NCI-H510A (cell line): ENCODE data around the gene GRXCR1.

Source experiments
- DNase-seq: peaks from one replicate; lab custom pipeline; 2025; lab: John Stamatoyannopoulos, UW

The GRXCR1 gene

DNA sequence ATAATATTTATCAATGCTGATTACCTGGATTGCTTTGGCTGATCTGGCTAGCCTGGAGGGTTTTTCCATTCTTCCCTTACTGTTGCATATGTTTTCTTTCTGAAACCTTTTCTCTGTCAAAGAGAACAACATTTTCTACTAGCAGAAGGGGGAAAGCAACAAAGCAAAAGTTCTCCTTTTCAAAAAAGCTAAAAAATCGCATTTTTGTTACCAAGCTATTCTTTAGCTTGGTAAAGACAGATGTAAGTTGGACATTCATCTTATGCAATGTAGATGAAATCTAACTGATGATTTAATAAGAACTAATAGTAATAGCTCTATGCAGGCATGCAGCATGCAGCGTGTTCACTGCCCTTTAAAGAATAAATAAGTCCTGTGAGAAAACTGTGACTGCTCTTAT lies at the start of gene GRXCR1:
Gene GRXCR1, plus strand, starts transcription at position 301 of the 400 bp plus-strand sequence. CDS start 554 bp downstream, outside the sequence.
- no peak for DNase-seq

DNA sequence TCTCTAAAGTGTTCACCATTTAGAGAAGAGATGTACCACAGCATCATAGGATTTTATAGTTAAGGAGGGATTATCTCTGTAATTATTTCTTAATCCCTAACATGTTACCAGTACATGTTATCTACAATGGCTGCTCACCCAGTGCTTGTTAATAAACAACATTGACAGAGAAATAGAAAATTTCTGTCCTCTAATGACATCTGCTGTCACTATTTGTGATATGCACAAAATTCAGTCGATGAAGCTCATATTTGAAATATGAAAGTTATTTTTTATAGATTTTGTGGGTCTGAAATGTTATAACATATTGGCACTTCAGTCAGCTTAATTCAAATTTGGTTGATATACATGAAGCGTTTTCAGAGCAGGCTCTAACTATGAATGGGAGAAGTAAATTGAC lies 48.8 kb upstream of the GRXCR1 start:
- no peak for DNase-seq

DNA sequence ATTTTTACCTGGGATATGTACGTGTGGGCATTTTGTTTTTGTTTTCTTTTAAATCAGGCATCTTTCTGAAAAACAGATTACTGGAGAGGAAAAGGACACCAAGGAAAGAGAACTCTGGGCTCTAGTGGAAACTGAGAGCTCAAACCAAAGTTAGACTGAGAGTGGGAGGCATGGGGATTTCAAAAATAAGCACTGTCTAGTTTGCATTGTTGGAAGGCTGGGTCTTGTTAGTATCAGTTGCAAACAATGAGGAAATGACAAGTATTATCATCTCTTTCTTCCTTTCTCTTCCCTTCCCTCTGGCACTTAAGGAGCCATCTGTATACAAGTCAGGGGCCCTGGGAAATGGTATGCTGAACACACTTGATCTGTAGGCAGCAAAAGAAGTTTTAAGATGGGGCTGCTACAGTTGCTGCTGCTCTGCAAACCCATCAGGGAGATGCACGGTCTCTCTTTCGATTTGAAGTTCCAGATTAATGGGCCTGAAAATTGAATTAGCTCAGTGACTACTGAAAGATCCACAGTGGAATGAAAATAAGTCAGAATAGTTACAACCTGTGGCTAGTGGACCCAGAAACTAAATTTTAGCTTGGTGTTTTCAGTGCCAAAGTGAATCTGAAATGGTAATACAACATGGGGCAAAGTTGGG lies 48.0 kb upstream of the GRXCR1 start:
- DNase-seq, result no peak

DNA sequence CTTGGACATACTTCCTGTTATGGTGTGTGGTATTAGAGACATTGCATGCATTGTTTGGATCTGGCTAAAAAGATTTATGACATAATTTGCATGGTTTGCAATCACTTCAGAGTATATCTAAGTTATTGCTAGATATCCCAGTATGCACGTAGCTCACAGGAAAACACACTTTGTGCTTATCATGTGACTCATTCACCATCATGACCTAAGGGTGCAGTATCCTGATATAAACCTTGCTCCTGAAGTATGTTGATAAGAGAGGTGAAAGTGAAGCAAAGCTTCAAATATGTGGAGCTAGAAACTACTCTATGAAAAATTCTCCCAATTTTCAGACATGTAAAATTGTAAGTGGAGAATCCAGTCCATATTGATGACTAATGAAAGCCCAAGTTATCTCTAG lies 46.9 kb upstream of the GRXCR1 start:
- no peak for DNase-seq

DNA sequence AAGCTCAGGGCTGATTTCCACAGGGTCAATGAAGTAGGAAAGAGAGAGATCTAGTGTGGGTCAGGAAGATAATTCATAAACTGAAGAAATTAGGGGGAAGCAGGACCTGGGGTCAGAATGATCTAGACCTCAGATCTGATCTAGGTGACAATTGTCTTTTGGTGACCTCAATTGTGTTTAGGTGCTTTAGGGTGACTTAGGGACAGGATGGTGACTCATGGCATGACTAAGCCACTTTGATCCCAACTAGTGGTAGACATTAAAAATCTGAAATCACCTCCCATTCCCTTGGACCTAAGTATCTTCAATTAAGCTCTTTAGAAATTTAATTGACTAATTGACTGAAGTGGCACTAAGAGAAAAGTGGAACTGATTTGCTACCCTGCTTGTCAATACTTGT lies 36.7 kb upstream of the GRXCR1 start:
- DNase-seq, result no peak

DNA sequence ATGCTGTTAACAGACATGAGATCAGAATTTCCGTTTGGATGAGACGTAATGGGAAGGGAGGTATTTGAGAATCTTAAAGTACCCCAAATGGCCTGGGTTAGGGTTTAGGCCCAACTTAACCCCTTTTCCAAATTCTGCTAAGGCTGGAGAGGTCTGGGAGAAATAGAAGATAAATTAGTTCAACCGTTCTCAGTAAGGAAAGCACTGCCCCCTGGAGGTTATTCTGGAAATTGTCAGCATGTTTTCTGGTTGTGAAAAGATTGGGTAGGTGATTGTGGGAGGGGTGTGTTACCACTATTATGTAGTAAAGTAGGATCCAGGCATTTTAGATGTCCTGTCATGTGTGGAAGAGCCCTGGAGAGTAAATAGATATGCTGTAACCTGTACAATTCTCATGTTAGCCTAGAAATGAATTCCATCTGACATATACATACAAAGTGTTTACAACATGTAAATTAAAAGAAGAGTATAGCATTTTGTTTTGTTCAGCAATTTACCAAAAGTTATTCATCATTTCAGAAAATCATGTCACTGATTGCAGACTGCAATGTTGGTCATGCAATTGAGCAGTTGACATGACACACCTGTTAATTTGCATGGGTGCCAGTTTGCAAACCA lies 26.8 kb upstream of the GRXCR1 start:
- DNase-seq, result no peak

DNA sequence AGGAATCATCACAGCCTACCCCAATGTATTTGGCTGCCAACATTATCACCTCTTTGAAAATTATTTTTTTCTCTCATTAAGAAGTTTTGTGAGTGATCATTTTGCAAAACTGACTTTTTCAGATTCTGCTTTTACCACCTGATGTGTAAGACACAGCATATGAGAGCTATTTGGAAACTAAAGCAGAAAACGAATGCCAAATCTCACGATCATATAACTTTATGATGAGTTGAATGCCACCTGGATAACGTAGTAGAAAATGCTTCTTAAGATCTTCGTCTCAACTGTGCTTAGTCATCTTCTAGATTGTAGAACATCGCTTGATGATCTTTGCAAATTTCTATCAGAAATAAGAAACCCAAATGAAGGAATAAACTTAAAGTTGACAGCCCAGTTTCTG lies 21.3 kb upstream of the GRXCR1 start:
- DNase-seq, result no peak

DNA sequence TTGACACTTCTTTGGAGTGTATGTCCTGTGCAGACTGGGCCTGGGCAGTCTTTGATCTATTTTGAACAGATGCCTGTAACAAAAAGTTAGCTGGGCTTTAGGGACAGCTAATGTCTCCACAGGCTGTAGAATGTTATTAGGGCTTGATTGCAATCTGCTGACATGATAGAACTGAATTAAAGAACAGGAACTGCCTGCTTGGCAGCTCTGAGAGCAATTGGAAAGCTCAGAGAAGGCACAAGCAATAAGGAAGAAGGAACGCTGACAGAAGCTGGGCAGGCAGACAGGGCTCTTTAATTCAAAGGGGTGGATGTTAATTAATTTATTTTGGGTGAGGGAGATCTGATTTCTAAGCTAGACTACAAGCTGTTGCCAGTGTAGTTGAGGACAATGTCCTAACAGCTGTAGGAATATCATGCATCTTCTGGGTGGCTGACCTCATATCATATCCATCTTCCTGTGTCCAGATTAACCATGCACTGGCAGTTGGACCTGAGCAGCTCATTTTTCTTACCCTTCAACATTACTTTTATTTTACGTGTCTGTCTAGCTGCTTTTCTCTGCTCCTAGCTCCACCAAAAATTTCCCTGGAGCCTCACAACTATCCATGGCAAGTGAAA lies 20.7 kb upstream of the GRXCR1 start:
- DNase-seq, result no peak

DNA sequence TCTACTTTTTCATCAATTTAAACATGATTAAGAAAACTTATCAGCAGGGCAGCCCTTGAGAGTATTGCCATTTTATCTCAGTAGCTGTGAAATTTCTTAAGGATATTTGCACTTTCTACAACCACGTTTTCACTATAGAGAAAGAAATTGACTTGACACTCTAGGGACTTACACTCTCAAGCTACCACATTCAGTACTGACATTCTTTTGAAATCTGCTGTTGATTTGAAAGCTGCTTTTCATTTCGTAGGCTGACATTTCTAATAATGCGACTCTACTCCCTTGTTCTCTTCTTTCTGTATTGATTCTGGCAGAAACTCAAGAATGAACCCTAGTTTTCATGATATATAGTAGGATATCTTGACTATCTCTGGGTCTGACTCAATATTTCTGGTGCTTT lies 13.7 kb upstream of the GRXCR1 start:
- DNase-seq, result no peak

DNA sequence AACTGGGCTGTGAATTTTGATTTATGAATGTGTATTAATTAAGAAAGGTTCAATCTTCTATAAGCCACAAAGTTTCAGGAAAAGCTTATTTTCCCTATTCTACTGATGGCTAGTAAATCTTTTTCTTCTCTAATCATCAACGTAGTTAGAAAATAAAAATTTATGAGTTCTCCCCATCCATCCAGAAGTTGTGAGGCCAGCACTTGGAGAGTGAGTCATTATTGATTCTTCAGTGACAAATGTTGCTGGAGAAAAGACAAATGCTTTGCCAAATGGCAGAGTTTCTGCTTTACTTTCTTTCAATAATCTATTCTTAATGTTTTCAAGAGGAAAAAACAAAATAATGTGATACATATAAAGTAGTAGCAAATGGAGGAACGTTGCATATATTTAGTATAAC lies 11.3 kb upstream of the GRXCR1 start:
- no peak for DNase-seq

DNA sequence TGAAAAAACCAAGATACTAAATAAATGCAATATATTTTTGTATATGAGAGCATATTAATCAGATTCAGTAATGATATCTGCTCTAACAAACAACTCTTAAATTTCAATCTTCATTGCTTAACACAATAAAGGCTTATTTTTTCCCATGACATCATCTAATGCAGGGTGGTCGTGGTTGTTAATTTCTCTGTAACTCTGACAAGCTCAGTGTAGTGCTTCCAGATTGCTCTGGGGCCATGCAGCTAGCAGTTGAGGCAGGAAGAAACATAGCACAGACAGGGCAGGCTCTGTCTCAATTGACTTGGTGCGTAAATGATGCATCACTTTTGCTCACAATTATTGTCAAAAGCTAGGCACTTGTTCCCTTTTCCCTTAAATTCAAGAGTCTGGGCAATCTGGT lies 869 bp upstream of the GRXCR1 start:
- DNase-seq, result no peak

DNA sequence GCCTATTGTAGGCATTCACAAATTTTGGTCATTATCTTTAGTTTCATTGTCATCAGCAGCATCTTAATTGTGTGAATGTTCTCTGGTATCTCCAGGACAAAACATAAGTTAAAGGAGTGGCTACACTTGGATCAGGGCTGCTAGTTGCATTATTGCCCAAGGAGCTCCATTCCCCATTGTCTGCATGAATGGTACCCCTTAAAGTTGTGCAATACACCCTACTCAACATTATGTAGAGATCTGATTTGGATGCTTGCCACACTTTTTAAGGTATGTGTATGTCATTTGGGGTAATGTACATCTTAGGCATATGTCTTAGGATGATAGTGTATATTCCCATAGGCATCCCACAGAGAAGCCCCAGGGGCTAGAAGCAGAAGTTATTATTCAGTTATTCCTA lies 2.9 kb downstream of the GRXCR1 start:
- no peak for DNase-seq

DNA sequence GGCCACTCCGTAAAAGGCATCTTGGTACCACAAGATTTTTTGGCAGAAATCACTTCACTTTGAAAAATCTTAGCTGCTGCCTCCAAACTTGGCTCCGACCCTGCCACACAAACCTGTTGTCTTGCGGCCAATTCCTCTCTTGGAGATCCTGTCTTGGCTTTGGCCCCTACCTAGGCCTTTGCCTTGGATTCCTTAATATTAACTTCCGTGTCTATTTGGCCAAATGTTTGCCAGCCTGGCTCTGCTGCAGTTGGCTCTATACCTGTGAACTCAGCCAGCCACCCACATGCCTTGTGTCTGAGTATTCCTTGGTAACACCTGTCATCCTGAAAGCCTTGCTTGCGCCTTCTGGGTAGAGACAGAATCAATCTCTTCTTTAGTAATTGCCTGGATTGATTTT lies 12.5 kb downstream of the GRXCR1 start:
- no peak for DNase-seq

DNA sequence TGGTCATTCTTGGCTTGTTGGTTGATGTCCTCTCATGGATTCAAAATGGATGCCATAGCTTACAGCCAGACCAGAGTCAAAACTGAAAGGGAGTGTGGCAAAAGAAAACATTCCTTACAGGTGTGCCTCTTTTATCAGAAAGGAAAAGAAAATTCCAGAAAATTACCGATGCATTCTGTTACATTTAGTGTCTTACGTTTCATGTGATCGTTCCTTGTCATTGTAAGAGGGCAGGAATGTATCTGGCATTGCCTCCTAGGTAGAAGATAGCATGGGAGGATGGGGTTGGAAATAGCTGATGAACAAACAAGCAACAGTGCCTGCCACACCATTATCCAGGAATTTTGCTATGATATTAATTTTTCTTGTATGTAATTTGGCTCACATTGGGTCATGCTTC lies 13.1 kb downstream of the GRXCR1 start:
- no peak for DNase-seq

DNA sequence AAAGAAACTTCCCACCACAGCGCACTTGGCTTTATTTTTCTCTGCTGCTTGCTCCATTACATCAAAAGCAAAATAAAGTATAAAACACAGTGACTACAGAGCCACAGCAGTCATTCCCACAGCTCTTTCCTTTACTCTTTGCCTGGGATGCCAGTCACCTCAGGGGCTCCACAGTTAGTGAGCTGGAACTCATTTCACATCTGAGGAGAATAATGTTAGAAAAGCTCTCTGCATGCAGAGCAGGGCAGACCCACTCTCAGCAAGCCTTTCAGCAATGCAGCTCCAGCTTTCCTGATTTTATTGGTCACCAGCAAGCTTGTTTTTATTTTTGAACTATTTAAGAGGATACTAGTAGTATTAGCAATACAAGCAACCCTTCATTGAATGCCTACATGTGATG lies 13.8 kb downstream of the GRXCR1 start:
- DNase-seq, result no peak

DNA sequence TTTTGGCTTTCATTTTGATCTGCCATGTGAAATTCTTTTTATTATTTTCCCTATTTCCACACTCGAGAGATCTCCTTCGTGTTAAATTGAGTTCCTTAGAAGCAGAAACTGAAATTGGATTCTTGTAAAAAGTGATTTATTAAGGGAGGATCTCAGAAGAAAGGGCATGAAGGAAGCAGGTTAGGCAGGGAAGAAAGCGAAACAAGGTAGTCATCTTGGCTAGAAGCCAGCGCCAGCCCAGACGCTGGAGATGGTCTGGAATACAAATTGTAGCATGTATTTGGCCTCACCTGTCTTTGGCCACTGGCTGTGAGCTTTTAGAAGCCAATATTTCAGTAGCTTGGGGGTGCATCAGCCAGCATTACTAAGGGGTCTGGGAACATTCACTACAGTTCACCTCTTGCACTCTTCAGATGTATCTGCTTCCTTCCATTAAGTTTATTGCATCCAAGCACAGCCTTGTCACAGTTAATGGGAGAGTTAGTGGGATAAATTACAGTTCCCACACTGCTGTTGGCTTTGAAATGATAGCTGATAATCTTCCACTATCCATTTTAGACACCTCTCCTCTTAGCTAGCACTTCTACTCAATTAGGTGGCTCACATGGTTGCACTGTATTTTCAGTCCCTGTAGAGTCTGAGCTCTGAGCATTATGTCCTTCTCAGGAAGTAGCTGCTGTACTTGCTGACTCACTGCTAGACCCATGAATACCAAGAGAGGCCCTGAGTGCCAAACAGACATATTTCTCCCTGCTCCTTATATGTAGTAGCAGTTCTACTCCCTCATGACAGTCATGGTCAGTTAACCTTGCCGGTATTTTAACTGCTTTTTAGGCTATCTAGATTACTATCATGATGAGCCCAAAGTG lies 14.6 kb downstream of the GRXCR1 start:
- DNase-seq, result no peak

DNA sequence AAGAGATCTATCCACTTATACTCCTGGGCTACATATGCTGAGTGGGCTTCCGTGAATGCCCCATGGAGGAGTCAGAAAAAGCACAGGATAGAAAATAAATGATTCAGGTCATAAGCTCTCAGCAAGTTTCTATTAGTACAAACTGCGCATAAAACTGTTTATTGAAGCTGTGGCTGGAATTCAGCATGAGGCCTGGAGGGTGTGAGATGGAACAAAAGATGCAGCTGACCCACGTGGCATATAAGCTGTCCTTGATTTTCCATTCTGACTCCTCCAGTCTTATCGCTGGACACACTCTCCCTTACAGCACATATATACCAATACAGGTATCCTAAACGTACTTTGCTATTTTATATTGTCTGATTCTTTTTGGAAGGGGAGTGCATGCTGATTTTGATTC lies 17.9 kb downstream of the GRXCR1 start:
- DNase-seq, result no peak

DNA sequence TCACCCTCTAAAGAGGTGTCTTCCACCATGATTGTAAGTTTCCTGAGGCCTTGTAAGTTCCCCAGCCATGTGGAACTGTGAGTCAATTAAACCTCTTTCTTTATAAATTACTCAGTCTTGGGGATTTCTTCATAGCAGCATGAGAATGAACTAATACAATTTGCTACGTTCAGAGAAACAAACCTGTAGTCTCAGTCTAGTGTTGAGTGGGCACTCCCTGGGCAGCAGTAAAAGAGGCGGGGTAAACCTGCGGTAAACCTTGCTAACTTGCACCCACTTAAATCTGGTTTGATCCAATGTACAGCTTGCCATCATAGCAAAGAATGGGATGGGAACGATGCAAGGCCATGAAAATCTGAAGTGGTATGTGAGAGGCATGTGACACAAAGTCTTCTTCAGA lies 22.4 kb downstream of the GRXCR1 start:
- DNase-seq, result no peak

DNA sequence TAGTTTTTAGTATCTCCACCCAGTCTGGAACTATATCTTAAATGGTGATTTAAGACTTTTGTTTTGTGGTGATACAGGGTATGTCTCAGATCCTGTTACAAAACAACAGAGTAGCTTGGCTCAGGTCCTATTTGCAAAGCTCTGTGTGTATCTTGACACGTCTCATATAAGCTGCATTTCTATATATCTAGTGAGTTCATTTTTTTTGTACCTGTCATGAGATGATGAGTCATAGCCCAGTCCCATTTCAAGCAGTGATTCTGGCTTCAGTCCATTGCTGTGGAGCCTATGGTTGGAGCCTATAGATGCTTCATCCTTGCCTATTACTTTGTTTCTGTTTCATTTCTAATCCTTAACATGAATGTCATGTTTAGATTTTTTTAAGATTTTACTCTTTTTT lies 23.0 kb downstream of the GRXCR1 start:
- no peak for DNase-seq

DNA sequence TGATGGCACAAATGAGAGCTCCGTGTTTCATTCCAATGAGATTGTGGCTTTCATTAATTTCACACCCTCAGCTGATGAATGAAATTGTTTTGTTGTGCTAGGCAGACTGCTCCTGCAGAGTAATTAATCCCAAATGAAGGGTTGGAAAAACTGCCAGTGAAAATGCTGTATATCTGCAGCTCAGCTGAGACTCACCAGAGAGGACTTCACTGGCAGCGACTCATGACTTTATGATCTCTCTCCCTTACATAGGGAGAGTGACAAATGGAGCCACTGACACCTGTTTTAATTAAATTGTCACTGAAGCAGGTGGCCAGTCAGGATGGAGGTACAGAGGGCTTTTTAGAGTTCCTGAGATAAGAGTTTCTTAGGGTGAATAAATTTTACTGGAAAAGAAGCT lies 24.8 kb downstream of the GRXCR1 start:
- no peak for DNase-seq

DNA sequence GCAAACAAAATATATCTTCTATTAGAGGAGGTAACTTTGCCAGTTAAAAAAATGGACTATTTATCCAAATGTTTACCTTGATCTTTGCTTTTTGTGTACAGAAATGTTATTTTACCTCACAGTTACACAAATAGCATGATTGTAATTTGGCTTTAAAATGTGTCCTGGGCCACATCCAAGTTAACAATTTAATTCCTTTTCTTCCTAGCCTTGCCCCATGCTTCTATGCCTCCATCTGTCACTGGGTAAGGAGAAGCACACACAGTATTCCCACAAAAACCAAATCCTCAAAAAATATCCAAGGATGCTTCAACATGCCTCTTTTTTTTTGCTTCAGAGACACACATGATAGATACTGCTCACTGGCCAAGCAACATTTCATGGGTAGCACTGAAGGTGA lies 30.9 kb downstream of the GRXCR1 start:
- DNase-seq, result no peak

DNA sequence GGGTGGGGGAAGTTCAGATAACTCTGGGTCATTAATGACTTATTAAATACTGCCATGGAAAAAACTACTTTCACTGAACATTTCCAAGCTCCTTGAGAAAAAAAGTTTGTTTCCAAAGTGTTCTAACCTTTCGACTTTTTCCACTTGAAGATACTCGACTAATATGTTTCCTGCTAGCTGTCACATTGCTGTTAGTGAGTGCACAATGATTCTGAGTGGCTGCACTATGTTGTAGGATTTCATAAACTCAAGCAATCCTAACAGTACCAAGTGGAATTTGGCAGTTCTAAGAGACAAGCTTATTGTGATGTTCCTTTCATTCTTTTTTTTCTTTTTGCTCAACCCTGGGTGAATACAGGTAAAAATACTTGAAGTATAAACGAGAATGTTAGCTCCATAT lies 33.4 kb downstream of the GRXCR1 start:
- DNase-seq, result no peak

DNA sequence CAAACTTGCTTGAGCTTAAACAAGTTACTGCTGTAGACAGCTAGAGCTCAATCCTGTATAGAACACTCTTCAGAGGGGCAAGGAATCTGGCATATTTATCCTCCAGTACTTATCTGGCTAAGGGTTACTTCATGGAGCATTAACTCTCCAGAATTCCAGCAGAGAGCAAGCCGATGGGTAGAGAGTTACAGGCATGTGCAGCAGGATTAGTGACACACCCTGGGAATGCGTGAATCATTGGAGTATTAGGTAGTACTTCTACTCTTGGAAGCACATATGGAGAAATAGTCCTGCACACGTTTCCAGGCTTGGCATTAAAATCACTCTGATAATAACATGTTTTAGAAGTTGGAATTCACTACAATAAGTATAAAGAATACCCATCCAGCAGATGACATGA lies 35.4 kb downstream of the GRXCR1 start:
- DNase-seq, result no peak
